Activated B cell treated with CpG ODN at 0.5 μM for 24 hours (primary cell): ENCODE measurements around the gene ATG4D. TPM values are rescaled to one million over a fixed set of nuclear protein-coding genes. Genes with fewer than 3 reads are reported as not detected.

Experiments
- ATAC-seq: fragments of 200-7000 bp; cut with Tn5 transposase; one replicate; pipeline ENCODE4 v1.10.0; 2021; ENCODE audit warnings: low read depth, mild to moderate bottlenecking, moderate library complexity
- CTCF ChIA-PET: fragments of 350-600 bp; sonication (Branson Sonifier 250); formaldehyde crosslinking; loops from one replicate; lab custom pipeline; 2021; ENCODE audit warnings: antibody characterized with exemption; lab: Charles Lee
- POLR2A ChIA-PET: fragments of 350-600 bp; sonication (Branson Sonifier 250); formaldehyde crosslinking; loops from one replicate; lab custom pipeline; 2021; ENCODE audit warnings: antibody characterized with exemption; lab: Charles Lee
- DNase-seq: peaks from one replicate; pipeline ENCODE4 v3.0.0; 2022
- H3K27ac Mint-ChIP-seq: one replicate; pipeline ENCODE4 v1.8.0; 2020; ENCODE audit warnings: mixed read lengths
- H3K27me3 Mint-ChIP-seq: one replicate; pipeline ENCODE4 v1.8.0; 2021; ENCODE audit warnings: mixed read lengths
- H3K36me3 Mint-ChIP-seq: one replicate; pipeline ENCODE4 v1.8.0; 2021; ENCODE audit warnings: low read depth, mixed read lengths
- H3K4me1 Mint-ChIP-seq: one replicate; pipeline ENCODE4 v1.8.0; 2021; ENCODE audit warnings: mixed read lengths
- H3K4me3 Mint-ChIP-seq: one replicate; pipeline ENCODE4 v1.8.0; 2020; ENCODE audit warnings: mild to moderate bottlenecking, mixed read lengths
- H3K9me3 Mint-ChIP-seq: one replicate; pipeline ENCODE4 v1.8.0; 2020; ENCODE audit warnings: mixed read lengths
- intact Hi-C: fragments of 100-400 bp; cut with micrococcal nuclease; formaldehyde crosslinking; loops from one replicate; pipeline ENCODE4 v1.15.1; 2024
- total RNA-seq: library from RNA; stranded (reverse); gene quantifications from 2 replicates; pipeline ENCODE4 v1.2.3, GENCODE V29; 2022
- TF ChIP-seq, protein P1 (sequence below): fragments of 200-600 bp; IDR thresholded peaks from one replicate; pipeline ENCODE4 v1.8.0; 2022; ENCODE audit warnings: antibody characterized with exemption, mild to moderate bottlenecking

The ATG4D gene
- total RNA-seq, 1 donor from 2014 or later: 39.1 TPM

GRCh38 chr19:10544242-10544752 is 593 bp downstream of the ATG4D start:
- peaks cover 3% of the 10 kb centered on the region for H3K27me3 Mint-ChIP-seq
- peaks cover 19% of the 10 kb centered on the region for H3K36me3 Mint-ChIP-seq
- peak; percentile 3 for ATAC-seq
- no peaks in the 10 kb centered on the region for H3K9me3 Mint-ChIP-seq
- DNase-seq: peak; percentile 29
- ChIA-PET CTCF (no interaction called here), POLR2A (interaction anchor here (3.0 kb wide), 1 partner anchor 9 kb away, joined by 16 read pairs; no protein-coding TSS in a partner anchor)
- peaks cover 15% of the 10 kb centered on the region for H3K4me1 Mint-ChIP-seq
- intact Hi-C loops: no loop called here
- TF ChIP-seq, protein P1, sequence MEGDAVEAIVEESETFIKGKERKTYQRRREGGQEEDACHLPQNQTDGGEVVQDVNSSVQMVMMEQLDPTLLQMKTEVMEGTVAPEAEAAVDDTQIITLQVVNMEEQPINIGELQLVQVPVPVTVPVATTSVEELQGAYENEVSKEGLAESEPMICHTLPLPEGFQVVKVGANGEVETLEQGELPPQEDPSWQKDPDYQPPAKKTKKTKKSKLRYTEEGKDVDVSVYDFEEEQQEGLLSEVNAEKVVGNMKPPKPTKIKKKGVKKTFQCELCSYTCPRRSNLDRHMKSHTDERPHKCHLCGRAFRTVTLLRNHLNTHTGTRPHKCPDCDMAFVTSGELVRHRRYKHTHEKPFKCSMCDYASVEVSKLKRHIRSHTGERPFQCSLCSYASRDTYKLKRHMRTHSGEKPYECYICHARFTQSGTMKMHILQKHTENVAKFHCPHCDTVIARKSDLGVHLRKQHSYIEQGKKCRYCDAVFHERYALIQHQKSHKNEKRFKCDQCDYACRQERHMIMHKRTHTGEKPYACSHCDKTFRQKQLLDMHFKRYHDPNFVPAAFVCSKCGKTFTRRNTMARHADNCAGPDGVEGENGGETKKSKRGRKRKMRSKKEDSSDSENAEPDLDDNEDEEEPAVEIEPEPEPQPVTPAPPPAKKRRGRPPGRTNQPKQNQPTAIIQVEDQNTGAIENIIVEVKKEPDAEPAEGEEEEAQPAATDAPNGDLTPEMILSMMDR: no peak
- H3K27ac Mint-ChIP-seq: peak overlapping the region; percentile 72
- peak overlapping the region; percentile 86 for H3K4me3 Mint-ChIP-seq

DNA sequence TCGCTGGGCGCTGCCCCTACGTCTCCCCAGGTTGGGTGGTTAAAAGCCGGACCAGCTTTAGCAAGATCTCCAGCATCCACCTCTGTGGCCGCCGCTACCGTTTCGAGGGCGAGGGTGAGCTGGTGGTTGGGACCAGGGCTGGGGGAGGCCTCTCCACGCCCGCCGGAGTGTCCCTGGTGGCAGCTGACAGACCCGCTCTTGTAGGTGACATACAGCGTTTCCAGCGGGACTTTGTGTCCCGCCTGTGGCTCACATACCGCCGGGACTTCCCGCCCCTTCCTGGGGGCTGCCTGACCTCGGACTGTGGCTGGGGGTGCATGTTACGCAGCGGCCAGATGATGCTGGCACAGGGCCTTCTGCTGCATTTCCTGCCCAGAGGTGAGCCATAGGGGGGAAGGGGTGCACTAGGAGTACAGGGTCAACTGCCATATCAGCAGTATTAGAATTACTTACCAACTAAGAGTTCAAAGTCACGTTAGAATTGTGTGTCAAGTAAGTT is 1.1 kb downstream of the ATG4D start:
- peaks cover 15% of the 10 kb centered on the region for H3K4me1 Mint-ChIP-seq
- peak overlapping the region; percentile 72 for H3K27ac Mint-ChIP-seq
- TF ChIP-seq, protein P1: no peak
- peak overlapping the region; percentile 86 for H3K4me3 Mint-ChIP-seq
- peaks cover 3% of the 10 kb centered on the region for H3K27me3 Mint-ChIP-seq
- H3K9me3 Mint-ChIP-seq: no peaks in the 10 kb centered on the region
- ChIA-PET CTCF (no interaction called here), POLR2A (interaction anchor here (3.0 kb wide), 1 partner anchor 9 kb away, joined by 16 read pairs; no protein-coding TSS in a partner anchor)
- peaks cover 22% of the 10 kb centered on the region for H3K36me3 Mint-ChIP-seq
- DNase-seq: no peak
- intact Hi-C loops: no loop called here
- ATAC-seq: no peak

GRCh38 chr19:10546817-10547216 is 3.1 kb downstream of the ATG4D start:
- ChIA-PET POLR2A (interaction anchor here (0.7 kb wide), 1 partner anchor 57 kb away, joined by 7 read pairs; no protein-coding TSS in a partner anchor), CTCF (interaction anchor here (0.8 kb wide), 1 partner anchor 15 kb away, joined by 3 read pairs; no protein-coding TSS in a partner anchor)
- TF ChIP-seq, protein P1: no peak
- ATAC-seq (no peak), DNase-seq (no peak)
- Mint-ChIP-seq H3K27me3 (no peaks in the 10 kb centered on the region), H3K36me3 (peaks cover 38% of the 10 kb centered on the region), H3K27ac (no peak overlapping the region), H3K4me3 (no peak overlapping the region), H3K9me3 (no peaks in the 10 kb centered on the region), H3K4me1 (peaks cover 15% of the 10 kb centered on the region)
- intact Hi-C loops: no loop called here

GRCh38 chr19:10548746-10549276 is 5.1 kb downstream of the ATG4D start:
- DNase-seq: no peak
- ChIA-PET POLR2A (no interaction called here), CTCF (no interaction called here)
- TF ChIP-seq, protein P1: no peak
- no peak overlapping the region for H3K27ac Mint-ChIP-seq
- no peaks in the 10 kb centered on the region for H3K27me3 Mint-ChIP-seq
- intact Hi-C loops: no loop called here
- H3K4me1 Mint-ChIP-seq: peaks cover 29% of the 10 kb centered on the region
- peaks cover 57% of the 10 kb centered on the region for H3K36me3 Mint-ChIP-seq
- H3K4me3 Mint-ChIP-seq: no peak overlapping the region
- no peaks in the 10 kb centered on the region for H3K9me3 Mint-ChIP-seq
- no peak for ATAC-seq

- intact Hi-C loops: no loop called here
- no peak overlapping the region for H3K27ac Mint-ChIP-seq
- peaks cover 33% of the 10 kb centered on the region for H3K4me1 Mint-ChIP-seq
- DNase-seq (no peak), ATAC-seq (no peak)
- ChIA-PET POLR2A (no interaction called here), CTCF (no interaction called here)
- TF ChIP-seq, protein P1: no peak
- H3K27me3 Mint-ChIP-seq: no peaks in the 10 kb centered on the region
- H3K36me3 Mint-ChIP-seq: peaks cover 61% of the 10 kb centered on the region
- H3K9me3 Mint-ChIP-seq: no peaks in the 10 kb centered on the region
- H3K4me3 Mint-ChIP-seq: no peak overlapping the region
Observed at GRCh38 chr19:10549733-10550132, 6.0 kb downstream of the ATG4D start.
